Tongue (tissue), 2 donors: ENCODE data around the gene EME1. TPM values are rescaled to one million over a fixed set of nuclear protein-coding genes. Genes with fewer than 3 reads are reported as not detected.
"Not testable (repeated sequence)": the region's sequence is repeated elsewhere in the genome, so short reads cannot be mapped to it uniquely, and the experiment has no call there.

Experiments used
- DNase-seq: peaks from one replicate; pipeline ENCODE4 v3.0.0-alpha.2; 2015
- total RNA-seq: library from RNA; depleted of rRNA; stranded (reverse); fragments of >200 nt; gene quantifications from one replicate; pipeline ENCODE4 v1.2.3, GENCODE V29; 2014

Gene EME1
- total RNA-seq, 1 donor from 2014 or later = 4.3 TPM

GRCh38 chr17:50394711-50395110, 21.7 kb downstream of the EME1 start:
- DNase-seq = no peak

GRCh38 chr17:50396261-50397110, 23.5 kb downstream of the EME1 start:
- DNase-seq = peak; percentile 70

GRCh38 chr17:50397111-50397918, 24.3 kb downstream of the EME1 start, which contains the start of gene LRRC59:
LRRC59 (minus strand) TSS chr17:50397523; CDS start chr17:50397317, 206 bp downstream.
- DNase-seq = peak; percentile 92

- no peak for DNase-seq
Observed at GRCh38 chr17:50397919-50398285, 24.9 kb downstream of the EME1 start.

- DNase-seq = not testable (repeated sequence)
Observed at GRCh38 chr17:50398672-50399071, 25.6 kb downstream of the EME1 start.

GRCh38 chr17:50399591-50399990, 26.6 kb downstream of the EME1 start:
- DNase-seq = not testable (repeated sequence)

- DNase-seq = not testable (repeated sequence)
Observed at GRCh38 chr17:50405351-50405750, 32.3 kb downstream of the EME1 start.

GRCh38 chr17:50406578-50406977, 33.5 kb downstream of the EME1 start:
- DNase-seq = no peak

GRCh38 chr17:50407921-50408320, 34.9 kb downstream of the EME1 start:
- no peak for DNase-seq

GRCh38 chr17:50412188-50412732, 39.2 kb downstream of the EME1 start:
- DNase-seq = no peak

- no peak for DNase-seq
Observed at GRCh38 chr17:50414808-50415207, 41.8 kb downstream of the EME1 start.

- not testable (repeated sequence) for DNase-seq
Observed at GRCh38 chr17:50419577-50419976, 46.5 kb downstream of the EME1 start.

- DNase-seq = peak; percentile 25
Observed at GRCh38 chr17:50420419-50421112, 47.5 kb downstream of the EME1 start.

GRCh38 chr17:50421308-50422051, 48.5 kb downstream of the EME1 start:
- DNase-seq = no peak

GRCh38 chr17:50422738-50423137, 49.7 kb downstream of the EME1 start:
- DNase-seq = no peak

- DNase-seq = no peak
Observed at GRCh38 chr17:50423553-50424159, 50.6 kb downstream of the EME1 start.

GRCh38 chr17:50424246-50424995, 51.4 kb downstream of the EME1 start:
- no peak for DNase-seq

GRCh38 chr17:50424996-50425681, 52.1 kb downstream of the EME1 start:
- DNase-seq = no peak

GRCh38 chr17:50425682-50426471, 52.8 kb downstream of the EME1 start, which contains the start of gene ACSF2:
ACSF2 (plus strand) TSS chr17:50426218; CDS start chr17:50426262, 44 bp downstream.
- DNase-seq = peak; percentile 78
